Measurements from ENCODE around the gene BRF1.

- TF ChIP-seq CTCF (IDR thresholded peaks at IDR 0.05; ENCODE audit: low read depth, low read length, poor library complexity, severe bottlenecking) (no peak), EZH2phosphoT487 (IDR thresholded peaks at IDR 0.05; ENCODE audit: borderline replicate concordance, low read length) (no peak)
These were observed 75.8 kb downstream of the BRF1 start for GRCh38 chr14:105224845-105225570.

Measured in DOHH2 (cell line).